ENCODE results near the gene LGR4. TPM values are rescaled to one million over a fixed set of nuclear protein-coding genes. Genes with fewer than 3 reads are reported as not detected.

The LGR4 gene
- total and polyA plus RNA-seq, 2 of the 13 experiments (the other 11 are each of a cell fraction or from before 2014, with no cell fraction given) = 42.1 to 68.7 TPM

- TF ChIP-seq CENPT (CRISPR knock-in tag; IDR thresholded peaks at IDR 0.05; ENCODE audit: low read depth) = no peak
- no peak for TF ChIP-seq ZBTB43 (CRISPR knock-in tag; conservative IDR thresholded peaks at IDR 0.05)
- no peak for TF ChIP-seq SNAPC5 (CRISPR knock-in tag; IDR thresholded peaks at IDR 0.05; ENCODE audit: borderline replicate concordance)
- TF ChIP-seq LCORL (IDR thresholded peaks at IDR 0.05) = no peak; the same call in 1 of the 2 replicates
- TF ChIP-seq LCORL (CRISPR knock-in tag; IDR thresholded peaks at IDR 0.05) = peak; percentile 64; the same call in 1 of the 2 replicates
- TF ChIP-seq MIER3 (CRISPR knock-in tag; IDR thresholded peaks at IDR 0.05; ENCODE audit: borderline replicate concordance) = peak; percentile 31; the same call in 1 of the 2 replicates
- no peak for TF ChIP-seq DBP (CRISPR knock-in tag; IDR thresholded peaks at IDR 0.05; ENCODE audit: not compliant biosample characterization)
- TF ChIP-seq ZBTB33 (CRISPR knock-in tag; IDR thresholded peaks at IDR 0.05) = no peak
- TF ChIP-seq ZNF225 (CRISPR knock-in tag; IDR thresholded peaks at IDR 0.05) = no peak
- TF ChIP-seq ZFP91 (CRISPR knock-in tag; IDR thresholded peaks at IDR 0.05; ENCODE audit: borderline replicate concordance) = no peak
- no peak for TF ChIP-seq HMGXB3 (CRISPR knock-in tag; IDR thresholded peaks at IDR 0.05; ENCODE audit: borderline replicate concordance)
- no peak for TF ChIP-seq U2AF1 (optimal IDR thresholded peaks at IDR 0.05; ENCODE audit: low read depth, low read length)
Observed at GRCh38 chr11:27330633-27331270, 141.8 kb downstream of the LGR4 start (continued).

All from HepG2 (cell line).